SIG-M5 treated with dmso at 0.1 percent for 504 hours (cell line): ENCODE measurements around the gene MAU2.
A peak's percentile ranks its signal among the peaks of the same experiment; 100 is the strongest.

Experiments
- DNase-seq: peaks from one replicate; lab custom pipeline; 2025; ENCODE audit not compliant: unreplicated experiment; lab: John Stamatoyannopoulos, UW

Gene MAU2

GRCh38 chr19:19306191-19306590, 14.4 kb upstream of the MAU2 start:
- no peak for DNase-seq

- no peak for DNase-seq
Observed at GRCh38 chr19:19308373-19308772, 12.3 kb upstream of the MAU2 start.

DNA sequence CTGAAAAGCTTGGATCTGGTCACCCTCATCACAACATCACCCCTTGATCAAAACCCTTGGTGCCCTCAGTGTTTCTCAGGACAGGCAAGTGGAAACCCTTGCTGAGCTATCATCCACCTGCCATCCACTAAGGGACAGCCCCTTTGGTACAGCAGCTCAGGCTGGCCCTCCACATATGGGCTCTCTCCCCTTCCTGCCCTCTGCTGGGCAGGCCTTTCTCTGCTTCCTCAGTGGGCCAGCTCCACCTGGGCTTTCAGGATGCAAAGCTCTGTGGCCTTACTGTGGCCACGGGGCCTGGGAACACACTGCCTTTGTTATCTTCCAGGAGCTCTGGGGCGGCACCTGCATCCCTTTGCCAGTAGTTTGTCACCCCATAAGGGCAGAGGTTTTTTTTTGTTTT, 5.2 kb upstream of the MAU2 start:
- no peak for DNase-seq

DNA sequence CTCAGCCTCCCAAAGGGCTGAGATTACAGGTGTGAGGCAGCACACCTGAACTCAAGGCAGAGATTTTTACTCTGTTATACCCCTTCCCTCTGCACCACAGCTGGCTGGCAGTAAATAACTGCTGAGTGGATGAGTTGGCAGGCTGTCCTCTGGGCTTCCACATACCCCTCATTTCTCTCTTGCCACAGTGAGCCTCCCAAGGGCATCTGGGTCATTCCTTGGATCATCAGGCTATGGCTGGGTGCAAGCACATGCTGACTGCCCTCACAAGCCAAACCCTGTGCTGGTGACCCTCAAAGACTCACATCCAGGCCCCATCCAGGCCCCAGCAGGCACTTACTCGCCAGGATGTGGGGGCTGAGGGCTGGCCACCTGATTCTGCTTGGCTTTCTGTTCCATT, 4.5 kb upstream of the MAU2 start:
- no peak for DNase-seq

DNA sequence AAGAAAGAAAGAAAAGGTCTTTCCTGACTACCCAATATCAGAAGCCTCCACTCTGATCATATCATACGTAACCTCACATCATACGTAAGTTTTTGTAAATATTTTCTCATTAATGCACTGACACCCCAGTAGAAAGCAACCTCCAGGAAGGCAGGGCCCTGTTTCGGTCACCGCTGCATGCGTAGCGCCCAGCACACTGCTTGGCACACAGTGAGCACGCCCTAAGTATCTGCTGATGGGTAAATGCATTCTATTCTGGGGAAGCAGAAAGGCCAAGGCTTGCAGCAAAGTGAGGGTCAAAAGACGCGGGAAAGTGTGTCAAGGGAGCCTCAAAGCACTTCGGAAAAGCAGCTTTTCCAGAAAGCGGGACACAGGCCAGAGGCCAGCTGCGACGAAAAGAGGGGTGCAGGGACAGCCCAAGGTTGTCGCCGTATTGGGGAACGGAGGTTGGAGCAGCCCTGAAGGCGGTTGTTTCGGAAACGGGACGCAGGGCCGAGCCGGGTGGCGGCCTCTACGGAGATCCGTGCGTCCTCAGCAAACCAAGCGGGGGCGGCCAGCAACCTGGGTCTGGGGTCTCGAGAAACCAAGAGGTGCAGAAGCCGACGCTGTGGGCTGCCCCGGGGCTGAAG, 783 bp upstream of the MAU2 start:
- DNase-seq: no peak

DNA sequence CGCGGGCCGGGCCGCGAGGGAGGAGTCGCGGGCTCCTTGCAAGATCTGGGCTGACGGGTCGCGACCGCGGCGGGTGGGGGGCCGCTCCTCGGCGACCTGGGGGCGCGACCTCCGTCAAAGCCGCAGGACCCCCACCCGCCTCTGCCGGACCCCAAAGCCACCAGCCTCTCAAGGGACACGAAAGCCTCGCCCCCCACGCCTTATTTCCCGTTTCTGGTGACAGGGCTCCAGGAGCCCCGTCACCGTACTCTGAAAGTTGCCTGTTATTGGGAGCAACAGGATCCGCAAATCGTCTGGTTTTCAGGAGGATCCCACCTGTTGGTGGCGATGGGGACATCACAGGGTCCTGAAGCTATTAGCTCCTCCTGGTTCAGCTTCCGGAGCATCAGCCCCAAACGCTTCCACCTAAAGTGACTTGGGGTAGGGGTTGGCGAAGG, 530 bp downstream of the MAU2 start:
- no peak for DNase-seq

DNA sequence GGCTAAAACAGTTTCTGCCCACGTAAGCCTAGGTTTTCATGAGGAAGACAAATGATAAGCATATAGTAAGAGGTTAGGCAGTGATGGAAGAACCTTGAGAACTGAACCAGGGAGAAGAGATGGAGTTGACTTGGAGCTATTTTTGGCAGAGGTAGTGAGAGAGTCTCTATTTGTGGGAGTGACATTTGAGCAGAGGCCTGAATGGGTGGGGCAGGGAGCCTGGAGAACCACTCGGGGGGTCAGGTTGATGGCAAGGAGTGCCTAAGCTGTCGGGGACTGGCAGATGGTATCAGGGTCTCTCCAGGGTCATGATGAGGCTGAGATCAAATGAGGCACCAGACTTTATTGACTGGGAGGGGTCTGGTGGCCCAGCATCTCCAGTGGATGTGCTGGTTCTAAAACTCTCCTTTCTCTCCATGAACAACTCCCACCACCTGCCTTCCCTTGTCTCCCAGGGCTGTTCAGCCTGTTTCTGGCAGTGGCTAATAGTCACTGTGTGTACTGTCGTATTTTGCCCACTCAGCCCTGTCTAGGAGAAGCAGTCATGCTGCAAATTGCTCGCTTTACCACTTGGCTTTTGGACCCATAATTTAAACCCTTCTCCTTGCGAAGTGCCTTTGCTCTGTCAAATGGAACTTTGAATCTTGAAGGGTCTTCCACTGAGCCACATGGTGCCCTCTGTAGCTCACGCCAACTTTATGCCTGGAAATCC, 3.6 kb downstream of the MAU2 start:
- DNase-seq: no peak

GRCh38 chr19:19327672-19328071, 7.0 kb downstream of the MAU2 start:
- no peak for DNase-seq

- peak; percentile 72 for DNase-seq
Observed at GRCh38 chr19:19329126-19329525, 8.5 kb downstream of the MAU2 start.

GRCh38 chr19:19334063-19334988, 13.7 kb downstream of the MAU2 start:
- DNase-seq: no peak

DNA sequence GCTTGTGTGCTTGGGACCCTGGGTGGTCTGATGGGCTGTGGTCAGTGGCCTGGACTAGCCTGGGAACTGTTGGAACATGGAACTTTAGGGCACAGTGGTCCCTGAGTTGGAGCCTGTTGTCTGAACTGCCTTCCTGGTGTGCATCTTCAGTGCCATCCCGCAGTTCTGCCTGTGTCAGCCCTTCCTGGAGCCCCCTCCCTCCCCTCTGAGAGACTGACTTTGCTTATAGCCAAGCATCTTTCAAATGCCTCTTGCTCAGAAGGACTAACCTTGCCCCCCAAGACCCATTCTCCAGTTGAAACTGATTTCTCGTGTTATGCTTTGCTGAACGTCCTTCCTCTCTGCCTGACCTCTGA, 14.3 kb downstream of the MAU2 start:
- no peak for DNase-seq

DNA sequence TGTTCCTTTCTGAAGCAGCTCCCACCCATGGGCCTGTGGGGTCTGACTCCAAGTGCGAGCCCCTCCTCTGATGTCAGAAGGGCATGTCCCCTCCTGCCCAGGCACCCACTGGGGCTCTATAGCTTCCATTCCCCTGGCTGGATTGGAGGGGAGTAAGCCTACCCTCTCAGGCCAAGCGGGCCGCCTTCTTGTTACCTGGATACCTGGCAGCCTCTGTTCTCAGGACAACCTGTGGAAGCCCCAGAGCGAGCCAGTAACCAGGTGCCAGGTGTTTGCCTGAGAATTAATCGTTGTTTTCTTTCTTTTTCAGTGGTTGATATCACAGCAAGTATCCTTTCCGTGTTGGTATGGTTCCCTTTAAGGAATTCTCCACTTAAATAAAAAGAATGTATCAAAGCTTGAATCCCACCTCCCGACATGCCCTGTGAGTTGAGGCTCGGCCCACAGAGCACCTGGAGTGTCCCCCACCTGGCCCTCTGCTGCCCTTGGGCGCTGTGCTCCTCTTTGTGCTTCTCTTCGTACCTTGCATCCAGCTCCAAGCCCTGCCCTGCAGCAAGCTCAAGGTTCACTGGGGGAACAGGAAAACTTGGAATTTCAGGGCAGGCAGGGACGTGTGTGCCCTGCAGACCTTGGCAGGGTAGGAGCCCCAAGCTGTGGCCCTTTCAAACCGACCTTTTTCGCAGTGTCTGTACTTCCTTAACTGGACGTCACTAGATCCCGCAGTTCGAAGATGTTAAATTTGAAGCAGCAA, 15.0 kb downstream of the MAU2 start:
- no peak for DNase-seq

GRCh38 chr19:19336597-19336996, 16.0 kb downstream of the MAU2 start:
- DNase-seq: no peak

DNA sequence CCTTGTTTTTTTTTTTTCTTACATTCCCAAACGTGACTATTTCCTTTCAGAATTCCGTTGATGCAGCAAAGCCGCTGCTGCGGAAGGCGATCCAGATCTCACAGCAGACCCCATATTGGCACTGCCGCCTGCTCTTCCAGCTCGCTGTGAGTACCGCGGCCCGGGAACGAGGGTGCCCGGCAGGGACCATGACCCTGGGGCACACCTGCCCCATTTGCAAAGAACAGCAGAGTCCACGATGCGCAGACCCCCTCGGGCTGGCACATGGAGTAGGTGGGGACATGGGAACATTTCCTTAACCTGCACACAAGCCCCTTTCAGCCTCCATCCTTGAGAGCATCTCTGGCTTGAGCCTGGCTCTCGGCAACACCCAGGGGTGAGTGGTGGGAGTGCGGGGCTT, 16.5 kb downstream of the MAU2 start:
- DNase-seq: no peak

DNA sequence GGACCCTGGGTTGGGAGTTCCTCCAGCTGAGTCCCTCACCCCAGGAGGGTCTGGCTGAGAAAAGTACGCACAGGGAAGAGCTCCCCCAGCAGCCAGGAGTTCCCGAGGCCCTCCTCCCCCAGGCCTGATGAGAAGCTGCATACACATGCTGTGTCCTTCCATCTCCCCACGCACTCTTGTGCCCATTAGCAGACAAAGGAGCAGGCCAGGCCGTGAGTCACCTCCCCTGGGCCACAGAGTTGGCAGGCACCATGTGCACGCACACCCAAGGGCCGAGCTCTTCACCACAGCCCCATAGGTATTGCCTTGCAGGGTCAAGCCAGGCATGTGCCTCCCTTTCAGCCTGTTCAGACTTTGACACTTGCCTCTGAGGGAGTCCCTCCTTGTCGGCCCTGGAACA, 17.5 kb downstream of the MAU2 start:
- no peak for DNase-seq

DNA sequence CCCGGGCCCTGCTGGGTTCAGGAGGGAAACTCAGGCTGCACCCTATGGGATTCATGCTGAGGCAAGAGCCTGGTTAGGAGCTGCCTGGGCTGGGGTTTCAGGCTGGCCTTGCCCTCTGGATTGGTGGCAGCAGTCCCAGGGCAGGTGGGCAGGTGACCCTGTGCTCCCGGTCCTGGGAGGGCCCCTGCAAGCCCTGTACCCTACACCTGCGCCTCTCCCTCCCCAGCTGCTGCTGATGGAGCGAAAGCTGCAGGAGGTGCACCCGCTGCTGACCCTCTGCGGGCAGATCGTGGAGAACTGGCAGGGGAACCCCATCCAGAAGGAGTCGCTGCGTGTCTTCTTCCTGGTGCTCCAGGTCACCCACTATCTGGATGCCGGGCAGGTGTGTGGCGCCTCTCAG, 20.4 kb downstream of the MAU2 start:
- DNase-seq: no peak

- peak; percentile 19 for DNase-seq
Observed at GRCh38 chr19:19342086-19343015, 21.7 kb downstream of the MAU2 start.

GRCh38 chr19:19343016-19343362, 22.4 kb downstream of the MAU2 start:
- DNase-seq: no peak

GRCh38 chr19:19343762-19344161, 23.1 kb downstream of the MAU2 start:
- no peak for DNase-seq

- no peak for DNase-seq
Observed at GRCh38 chr19:19345232-19345631, 24.6 kb downstream of the MAU2 start.
